Stimulated activated CD4-positive, alpha-beta T cell treated with anti-CD3 and anti-CD28 coated beads, Interleukin-12 subunit alpha, Interleukin-12 subunit beta, amount 100 ng/mL, for 4 hours (primary cell): ENCODE data around the gene NTSR1.

Source experiments
- DNase-seq: peaks from one replicate; pipeline ENCODE4 v3.0.0-alpha.2; 2020

NTSR1 gene

GRCh38 chr20:62791301-62792181, 82.9 kb downstream of the NTSR1 start:
- peak; percentile 62 for DNase-seq

GRCh38 chr20:62792182-62792939, 83.7 kb downstream of the NTSR1 start:
- no peak for DNase-seq

DNA sequence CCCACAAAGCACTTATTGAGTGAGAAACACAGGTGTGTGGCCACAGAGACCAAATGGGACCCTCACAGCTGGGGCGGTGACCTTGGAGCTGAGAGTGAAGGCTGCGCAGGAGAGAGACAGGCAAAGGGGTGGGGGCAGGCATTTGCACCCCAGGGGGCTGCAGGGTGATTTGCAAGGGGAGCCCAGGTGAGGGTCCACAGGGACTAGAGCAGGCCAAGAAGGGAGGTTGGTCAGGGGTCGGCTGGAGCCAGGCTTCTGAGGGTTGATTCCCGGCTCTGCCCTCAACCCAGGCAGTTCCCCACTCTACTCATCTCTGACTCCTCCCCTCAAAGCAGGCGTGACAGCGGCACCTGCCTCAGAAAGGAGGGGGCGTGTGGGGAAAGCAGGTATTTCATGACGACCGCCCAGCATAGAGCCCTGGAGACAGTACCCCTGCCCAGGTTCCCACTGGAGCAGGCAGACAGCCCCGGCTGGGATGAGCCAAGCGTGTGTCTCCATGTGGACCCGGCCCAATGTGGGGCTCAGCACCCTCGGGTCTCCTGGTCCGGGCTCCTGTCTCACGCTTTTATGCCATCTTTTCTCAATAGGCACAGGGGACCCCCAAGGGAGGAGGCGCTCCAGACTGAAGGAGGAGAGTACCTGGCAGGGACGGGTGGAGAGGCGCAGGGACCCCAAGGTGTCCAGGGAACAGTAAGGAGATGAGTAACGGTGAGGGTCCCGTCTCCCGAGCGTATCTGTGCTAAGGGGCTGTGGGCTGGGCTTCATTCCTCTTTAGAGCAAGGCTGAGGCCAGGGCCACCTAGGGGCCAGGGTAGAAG, 84.5 kb downstream of the NTSR1 start:
- no peak for DNase-seq

DNA sequence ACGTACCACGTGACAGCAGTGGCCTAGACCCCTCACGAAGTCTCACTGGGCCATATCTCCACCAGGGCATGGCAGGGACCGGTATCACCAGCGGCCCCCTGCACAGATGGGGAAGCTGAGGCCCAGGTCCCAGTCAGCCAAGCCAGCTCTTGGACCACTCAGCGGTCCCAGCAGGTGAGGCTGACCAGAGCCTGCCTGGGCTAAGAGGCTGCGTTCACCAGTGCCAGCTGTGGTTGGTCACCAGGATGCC, 85.0 kb downstream of the NTSR1 start:
- DNase-seq = no peak

- DNase-seq = peak; percentile 90
Measured at GRCh38 chr20:62794007-62794724, 85.5 kb downstream of the NTSR1 start.

DNA sequence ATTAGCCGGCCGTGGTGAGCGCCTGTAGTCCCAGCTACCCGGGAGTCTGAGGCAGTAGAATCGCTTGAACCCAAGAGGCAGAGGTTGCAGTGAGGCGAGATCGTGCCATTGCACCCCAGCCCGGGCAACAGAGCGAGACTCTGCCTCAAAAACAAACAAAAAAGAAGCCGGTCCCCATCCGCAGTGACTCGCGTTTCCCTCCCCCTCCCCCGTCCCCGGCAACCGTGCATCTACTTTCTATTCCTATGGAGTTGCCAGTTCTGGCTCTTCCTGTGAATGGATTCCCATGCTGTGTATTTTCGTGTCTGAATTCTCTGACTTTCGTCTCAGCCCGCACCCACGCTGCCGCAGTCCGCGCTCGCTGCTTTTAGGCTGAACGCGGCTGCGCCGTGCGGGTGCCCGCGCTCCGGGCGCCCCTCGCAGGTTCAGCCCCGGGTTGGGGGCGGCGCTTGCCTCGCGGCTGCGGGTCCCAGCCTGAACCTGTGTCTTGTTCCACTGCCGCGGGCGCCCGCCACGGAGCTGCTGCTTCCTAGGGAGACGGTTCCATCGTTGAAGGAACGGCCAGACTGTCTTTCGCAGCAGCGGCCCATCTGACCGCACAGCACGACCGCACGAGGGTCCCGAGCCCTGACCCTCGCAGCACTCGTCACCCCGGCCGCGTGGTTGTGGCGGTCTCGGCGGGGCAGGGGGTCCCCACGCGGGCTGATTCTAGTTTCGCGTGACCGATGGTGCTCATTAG, 86.6 kb downstream of the NTSR1 start:
- peak; percentile 68 for DNase-seq

DNA sequence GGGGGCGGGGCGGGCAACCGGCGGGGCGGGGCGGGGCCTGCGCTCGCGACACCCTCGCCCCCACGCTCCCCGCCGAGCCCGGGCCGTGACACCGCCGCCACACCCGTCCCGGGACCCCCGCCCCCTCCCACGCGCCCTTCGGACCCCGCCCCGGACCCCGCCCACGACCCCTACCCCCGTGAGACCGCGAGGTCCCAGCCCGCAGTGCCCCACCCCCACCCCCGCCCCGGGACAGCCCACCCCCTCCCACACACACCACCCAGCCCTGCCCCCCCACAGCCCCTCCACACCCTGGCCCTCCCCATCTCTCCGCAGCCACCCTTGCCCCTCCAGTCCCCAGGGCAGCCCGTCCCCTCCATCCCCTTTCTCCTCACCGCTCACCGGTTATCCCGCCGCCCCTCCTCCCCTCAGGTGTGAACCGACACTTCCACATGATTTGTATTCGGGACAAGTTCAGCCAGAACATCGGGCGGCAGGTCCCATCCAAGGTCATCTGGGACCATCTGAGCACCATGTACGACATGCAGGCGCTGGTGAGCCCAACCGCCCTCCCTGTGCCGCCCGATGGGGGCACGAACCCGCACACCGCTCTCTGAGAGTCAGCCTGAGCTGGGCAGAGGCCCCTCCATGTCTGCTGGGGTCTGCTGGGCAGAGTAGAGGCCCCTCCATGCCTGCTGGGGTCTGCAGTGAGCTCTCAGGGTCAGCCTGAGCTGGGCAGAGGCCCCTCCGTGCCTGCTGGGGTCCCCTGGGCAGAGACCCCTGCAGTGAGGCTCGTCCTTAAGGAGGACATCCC, 88.3 kb downstream of the NTSR1 start:
- DNase-seq = no peak

GRCh38 chr20:62797671-62798532, 89.3 kb downstream of the NTSR1 start:
- DNase-seq = no peak

DNA sequence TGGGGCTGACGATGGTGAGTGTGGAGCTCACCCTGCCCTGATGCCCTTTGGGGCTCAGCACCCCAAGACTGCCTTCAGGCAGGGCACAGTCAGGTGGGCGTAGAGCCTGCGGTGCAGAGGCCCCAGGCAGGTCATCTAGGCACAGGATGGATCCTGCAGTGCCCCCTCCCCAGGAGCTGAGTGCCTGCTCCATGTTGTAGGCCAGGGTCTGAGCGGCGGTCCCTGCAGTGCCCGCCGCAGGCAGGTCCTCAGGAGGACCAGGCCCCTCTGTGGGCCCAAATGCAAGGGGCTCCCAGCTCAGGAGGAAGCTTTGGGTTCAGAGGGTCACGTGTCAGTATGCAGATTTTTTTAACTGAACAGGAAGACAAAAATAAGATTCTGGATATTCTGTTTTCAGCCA, 90.4 kb downstream of the NTSR1 start:
- no peak for DNase-seq

GRCh38 chr20:62799459-62799858, 90.8 kb downstream of the NTSR1 start:
- DNase-seq = no peak

DNA sequence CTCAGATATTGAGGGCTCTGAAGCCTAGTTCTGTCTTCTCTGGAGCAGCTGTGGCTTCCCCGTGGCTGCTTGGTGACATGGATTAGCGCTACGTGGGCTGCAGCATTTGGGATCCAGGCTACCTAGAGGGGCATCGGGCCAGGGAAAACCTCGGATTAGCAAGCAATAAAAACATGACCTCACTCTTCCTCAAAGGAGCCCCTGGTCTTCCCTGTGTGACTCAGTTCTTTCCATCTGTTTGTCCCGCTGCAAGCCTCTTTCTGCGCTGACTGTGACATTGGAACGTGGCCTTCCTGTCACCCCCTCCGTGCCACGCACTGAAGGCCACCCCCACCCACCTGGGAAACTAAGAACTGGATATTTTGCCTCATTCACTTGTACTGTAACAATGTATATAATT, 91.2 kb downstream of the NTSR1 start:
- no peak for DNase-seq

DNA sequence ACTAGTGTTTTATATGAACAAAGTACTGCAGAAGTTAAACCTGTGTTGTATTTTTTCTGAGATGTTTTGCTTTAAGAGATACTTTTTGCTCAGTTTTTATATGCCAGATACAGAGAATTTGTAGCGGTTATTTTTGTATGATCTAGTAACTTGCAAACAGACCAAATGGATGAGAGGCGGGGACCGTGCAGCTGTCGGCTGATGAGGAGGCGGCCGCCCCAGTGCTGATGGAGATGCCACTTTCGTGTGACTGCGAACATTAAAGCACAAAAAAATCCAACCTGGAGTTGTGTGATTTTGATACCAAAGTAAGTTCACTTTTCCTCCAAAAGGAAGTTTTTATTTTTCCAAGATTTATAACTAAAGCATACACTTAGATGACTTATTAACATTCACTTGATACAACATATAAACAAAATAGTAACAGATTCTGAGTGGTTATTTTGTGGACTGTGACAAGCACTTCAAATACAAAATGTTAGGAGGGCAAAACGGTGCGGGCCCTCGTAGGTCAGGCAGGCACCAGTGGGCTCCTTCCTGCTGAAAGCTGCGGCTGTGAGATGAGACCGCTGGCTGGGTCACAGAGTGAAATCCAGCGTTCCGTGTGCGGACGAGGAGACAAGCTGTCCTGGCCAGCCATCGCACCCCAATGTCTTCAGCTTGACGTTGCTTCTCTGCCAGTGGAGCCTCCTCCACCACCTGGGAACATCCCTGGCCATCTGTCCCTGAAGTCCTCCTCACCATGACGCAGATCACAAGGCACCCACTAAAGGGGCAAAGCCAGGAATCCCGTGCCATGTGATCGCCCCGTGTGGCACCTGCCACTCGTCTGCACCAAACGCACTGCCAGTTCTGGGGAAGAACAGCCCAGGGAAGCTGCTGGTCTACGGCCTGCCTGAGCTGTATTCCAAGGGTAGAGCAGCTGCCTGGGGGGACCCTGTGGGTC, 92.0 kb downstream of the NTSR1 start:
- no peak for DNase-seq

DNA sequence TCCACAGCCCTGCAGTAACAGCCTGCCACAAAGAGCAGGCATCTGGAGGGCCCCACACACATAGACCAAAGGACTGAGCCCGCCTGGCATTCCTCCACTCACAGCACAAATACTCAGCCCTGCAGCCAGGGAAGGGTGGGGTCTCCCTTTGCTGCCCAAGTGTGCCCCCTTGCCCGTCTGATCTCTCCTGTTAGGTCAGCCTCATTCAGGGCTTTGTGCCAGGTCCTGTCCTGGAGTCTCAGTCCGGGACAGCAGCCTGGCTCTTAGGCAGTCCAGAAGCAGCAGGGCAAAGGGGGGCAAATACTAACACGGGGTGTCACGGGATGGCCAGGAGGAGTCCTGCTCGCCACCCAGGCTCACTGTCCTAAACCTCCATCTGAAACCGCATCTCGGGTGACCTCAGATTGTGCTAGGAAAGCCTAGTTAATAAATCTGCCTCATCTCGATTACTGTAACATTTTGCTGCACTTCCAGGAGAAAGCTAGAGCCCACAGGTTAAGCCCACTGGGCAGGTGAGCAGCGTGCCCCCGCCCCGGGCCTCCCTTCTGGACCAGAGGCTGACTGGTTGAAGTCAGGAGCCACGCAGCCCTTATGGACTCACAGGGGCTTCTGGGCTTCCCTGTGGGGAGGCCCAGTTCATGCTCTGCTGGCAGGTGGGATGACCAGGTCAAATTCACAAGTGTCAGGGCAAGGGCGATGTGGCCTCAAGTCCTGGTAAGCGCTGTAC, 92.8 kb downstream of the NTSR1 start:
- DNase-seq = no peak

- no peak for DNase-seq
Measured at GRCh38 chr20:62802026-62802712, 93.5 kb downstream of the NTSR1 start.

- no peak for DNase-seq
Measured at GRCh38 chr20:62804021-62804626, 95.5 kb downstream of the NTSR1 start.

DNA sequence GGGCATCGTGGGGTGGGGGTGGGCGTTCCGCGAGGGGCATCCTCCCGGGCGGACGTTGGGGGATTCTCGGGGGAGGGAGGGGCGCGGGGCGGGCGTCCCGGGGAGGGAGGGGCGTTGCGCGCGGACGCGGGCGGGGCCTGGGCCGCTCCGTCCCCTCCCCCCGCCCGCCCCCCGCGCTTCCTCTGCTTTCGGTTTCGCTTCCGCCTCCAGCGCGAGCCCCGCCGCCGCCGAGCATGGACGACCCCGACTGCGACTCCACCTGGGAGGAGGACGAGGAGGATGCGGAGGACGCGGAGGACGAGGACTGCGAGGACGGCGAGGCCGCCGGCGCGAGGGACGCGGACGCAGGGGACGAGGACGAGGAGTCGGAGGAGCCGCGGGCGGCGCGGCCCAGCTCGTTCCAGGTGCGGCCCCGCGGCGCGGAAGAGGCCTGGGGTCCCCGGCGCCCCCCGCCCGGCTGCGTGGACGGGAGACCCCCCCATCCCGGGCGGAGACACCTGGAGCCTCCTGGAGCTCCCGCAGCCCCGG, 96.1 kb downstream of the NTSR1 start, which contains the start of gene OGFR:
OGFR (plus strand) TSS at position 209 of the 528 bp plus-strand sequence; CDS start at position 234, 25 bp downstream.
- DNase-seq = peak; percentile 65

DNA sequence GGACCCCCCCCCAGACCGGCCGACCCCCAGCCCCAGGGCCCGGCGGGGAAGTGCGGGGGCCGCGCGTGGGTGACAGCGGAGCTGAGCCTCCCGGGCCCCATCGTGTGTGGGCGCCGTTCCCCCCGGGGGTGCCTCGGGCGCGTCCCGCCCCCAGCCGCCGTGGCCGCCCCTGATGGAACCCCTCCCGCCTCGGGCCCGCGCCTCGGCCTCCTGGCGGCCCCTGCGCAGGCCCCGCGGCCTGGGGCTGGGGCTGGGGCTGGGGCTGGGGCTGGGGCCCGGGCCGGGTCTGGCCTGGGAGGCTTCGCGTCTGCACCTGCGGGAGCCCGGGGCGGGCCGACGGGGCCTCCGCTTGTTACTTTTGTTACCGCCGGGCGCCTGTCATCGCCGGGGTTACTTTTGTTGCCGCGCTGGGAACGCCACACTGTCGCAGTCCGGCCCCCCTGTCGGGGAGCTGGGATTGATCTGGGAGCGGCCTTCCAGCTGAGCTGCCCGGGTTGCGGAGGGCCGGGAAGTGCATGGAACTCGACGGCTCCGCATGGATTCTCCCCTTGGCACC, 96.6 kb downstream of the NTSR1 start:
- DNase-seq = peak; percentile 49
